GM12872 (cell line): ENCODE measurements around the gene CALM1.

ENCODE experiments used
- TF ChIP-seq, protein P1 (sequence below): IDR thresholded peaks from 3 replicates; pipeline ENCODE4 v1.5.1; 2011; ENCODE audit warnings: low read depth, mild to moderate bottlenecking, low read length, moderate library complexity; ENCODE audit not compliant: insufficient read depth

CALM1 gene

DNA sequence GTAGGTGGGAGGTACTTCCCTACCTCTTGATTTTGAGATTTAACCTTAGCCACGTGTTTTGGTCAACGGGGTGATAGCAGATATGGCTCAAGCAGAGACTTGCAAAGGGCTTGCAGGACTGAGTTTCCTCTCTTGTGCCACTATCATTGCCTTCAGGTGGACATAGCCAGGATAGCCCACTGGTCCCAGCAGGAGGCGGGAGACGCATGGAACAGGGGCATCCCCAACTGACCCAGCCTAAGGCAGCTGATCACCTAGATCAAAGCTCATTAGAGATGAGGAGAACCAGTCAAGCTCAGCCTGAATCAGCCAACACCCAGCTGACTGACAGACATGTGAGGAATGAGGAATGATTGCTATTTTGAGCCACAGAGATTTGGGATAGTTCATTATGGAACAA is 49.6 kb downstream of the CALM1 start:
- TF ChIP-seq, protein P1, sequence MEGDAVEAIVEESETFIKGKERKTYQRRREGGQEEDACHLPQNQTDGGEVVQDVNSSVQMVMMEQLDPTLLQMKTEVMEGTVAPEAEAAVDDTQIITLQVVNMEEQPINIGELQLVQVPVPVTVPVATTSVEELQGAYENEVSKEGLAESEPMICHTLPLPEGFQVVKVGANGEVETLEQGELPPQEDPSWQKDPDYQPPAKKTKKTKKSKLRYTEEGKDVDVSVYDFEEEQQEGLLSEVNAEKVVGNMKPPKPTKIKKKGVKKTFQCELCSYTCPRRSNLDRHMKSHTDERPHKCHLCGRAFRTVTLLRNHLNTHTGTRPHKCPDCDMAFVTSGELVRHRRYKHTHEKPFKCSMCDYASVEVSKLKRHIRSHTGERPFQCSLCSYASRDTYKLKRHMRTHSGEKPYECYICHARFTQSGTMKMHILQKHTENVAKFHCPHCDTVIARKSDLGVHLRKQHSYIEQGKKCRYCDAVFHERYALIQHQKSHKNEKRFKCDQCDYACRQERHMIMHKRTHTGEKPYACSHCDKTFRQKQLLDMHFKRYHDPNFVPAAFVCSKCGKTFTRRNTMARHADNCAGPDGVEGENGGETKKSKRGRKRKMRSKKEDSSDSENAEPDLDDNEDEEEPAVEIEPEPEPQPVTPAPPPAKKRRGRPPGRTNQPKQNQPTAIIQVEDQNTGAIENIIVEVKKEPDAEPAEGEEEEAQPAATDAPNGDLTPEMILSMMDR = no peak

DNA sequence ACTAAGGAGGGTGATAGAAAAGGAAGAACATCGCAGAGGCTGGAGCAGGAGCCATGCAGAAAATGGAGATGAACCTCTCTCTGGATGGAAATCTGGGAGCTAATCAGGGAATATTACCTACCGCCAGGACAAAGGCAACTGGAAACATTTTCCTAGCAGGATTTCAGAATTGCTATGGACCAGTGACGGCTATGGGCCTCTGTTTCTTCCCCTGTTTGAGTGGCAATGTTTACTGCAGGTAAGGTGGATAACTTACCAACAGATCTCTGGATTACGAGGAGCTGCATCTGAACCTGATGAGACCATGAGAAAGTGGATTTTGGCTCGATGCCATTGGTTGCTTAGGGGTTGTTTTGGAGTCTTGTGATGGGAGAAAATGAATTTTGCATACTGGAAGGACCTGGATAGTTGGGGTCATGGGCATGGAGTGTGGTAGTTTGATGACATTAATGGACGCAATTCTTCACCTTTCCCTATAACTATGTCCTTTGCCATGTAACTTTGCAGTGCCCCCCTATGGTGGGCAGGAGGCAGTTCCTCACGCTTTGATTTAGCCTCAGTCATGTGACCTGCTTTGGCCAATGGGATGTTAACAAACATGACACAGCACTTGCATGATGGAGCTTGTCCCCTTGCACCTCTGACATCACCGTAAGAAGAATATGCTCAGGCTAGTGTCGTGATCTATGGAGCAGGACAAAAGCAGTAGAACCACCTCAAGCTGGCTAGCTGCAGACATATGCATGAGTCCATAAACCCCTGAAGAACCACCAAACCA is 51.1 kb downstream of the CALM1 start:
- TF ChIP-seq, protein P1 = no peak

DNA sequence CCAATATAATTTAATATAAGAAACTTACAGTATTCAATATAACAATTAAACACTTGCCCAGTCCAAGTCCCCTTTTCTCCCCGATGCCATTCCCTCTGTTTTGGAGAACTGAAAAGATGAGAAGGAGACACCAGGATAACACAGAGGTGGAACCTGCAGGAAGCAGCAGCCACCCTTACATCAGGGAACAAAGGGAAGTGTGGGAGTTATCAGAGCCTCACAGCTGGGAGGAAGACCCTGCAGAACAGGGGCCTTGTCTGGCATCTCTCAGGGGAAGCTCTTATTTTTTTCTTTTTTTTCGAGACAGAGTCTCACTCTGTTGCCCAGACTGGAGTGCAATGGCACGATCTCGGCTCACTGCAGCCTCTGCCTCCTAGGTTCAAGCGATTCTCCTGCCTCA is 52.6 kb downstream of the CALM1 start:
- TF ChIP-seq, protein P1 = no peak

DNA sequence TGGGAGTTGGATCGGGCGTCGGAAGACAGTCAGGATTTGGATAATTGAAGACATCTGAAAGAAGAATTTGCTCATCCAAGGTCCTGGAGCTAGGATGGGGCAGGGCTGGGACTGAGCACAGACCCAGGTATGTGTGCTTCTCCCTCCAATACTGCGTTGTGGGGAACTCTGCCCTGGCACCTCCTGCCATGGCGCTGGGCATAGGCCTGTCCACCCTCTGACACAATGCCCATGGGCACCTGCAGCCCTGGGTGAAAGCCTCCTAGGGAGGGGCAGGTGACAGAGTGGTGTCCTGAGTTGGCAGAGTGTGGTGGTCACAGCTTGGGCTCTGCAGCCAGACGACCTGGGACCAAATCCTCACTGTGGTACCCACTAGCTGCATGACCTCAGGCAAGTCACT is 53.3 kb downstream of the CALM1 start:
- TF ChIP-seq, protein P1 = no peak

DNA sequence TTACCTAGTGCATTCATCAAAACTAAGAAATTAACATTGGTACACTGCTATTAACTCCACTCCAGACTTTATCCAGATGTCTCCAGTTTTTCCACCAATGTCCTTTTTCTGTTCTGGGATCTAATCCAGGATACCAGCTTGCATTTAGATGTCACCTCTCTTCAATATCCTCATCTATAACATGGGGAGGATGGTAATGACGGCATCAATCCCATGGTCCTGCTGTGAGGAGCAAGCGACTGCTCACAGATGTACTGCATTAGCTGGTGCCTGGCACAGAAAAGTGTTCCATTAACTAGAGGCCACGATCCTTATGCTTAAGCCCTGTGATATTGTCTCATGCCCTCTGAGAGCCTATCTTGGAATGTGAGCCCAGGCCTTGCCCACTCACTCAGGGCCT is 53.8 kb downstream of the CALM1 start:
- TF ChIP-seq, protein P1 = no peak

- TF ChIP-seq, protein P1 = no peak
Measured at GRCh38 chr14:90451443-90451842, 54.6 kb downstream of the CALM1 start.

DNA sequence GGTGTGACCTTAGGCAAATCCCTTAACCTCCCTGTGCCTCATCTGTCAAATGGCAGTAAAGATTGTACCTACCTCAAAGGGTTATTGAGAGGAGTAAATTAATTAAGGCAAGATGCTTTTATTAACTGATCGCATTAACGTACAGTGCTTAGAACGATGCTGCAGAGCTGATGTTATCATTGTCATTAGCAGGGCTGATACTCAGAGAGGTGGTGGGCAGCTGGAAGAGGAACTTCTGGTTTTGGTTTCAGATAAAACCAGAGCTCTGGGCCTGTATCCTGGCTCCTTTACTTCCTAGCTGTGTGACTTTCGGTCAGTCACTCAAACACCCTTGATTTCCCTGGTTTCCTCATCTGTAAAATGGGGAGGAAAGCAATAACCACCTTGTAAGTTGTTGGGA is 55.1 kb downstream of the CALM1 start:
- TF ChIP-seq, protein P1 = no peak
